A673 (cell line): ENCODE measurements around the gene USP10. TPM values are rescaled to one million over a fixed set of nuclear protein-coding genes. Genes with fewer than 3 reads are reported as not detected.

Source experiments
- BruUV-seq: library from RNA; stranded (reverse); fragments of 400-500 nt; replicated peaks from 2 replicates; lab custom pipeline; 2021; lab: Mats Ljungman, UMichigan
- CTCF ChIA-PET: fragments of 300-600 bp; sonication (Branson Sonifier 250); formaldehyde crosslinking; loops from one replicate; lab custom pipeline; 2022; ENCODE audit warnings: antibody characterized with exemption; lab: Charles Lee
- POLR2A ChIA-PET: fragments of 300-600 bp; sonication (Branson Sonifier 250); formaldehyde crosslinking; loops from one replicate; lab custom pipeline; 2022; ENCODE audit warnings: antibody characterized with exemption; ENCODE audit not compliant: low non-redundant PET; lab: Charles Lee
- DNase-seq: peaks from one replicate; pipeline ENCODE4 v3.0.0-alpha.2; 2015; ENCODE audit warnings: low spot score
- H3K27ac ChIP-seq: fragments of 200-600 bp; sonication (generic); 2 replicates; pipeline ENCODE4 v1.5.1; 2016; ENCODE audit warnings: mixed run types, low read depth, mild to moderate bottlenecking, mixed read lengths, antibody characterized with exemption, low read length; ENCODE audit not compliant: poor library complexity, severe bottlenecking
- H3K27me3 ChIP-seq: fragments of 200-600 bp; sonication (generic); replicated peaks from 2 replicates; pipeline ENCODE4 v1.6.1; 2017; ENCODE audit warnings: mixed run types, low read depth, mild to moderate bottlenecking, mixed read lengths, antibody characterized with exemption, low read length; ENCODE audit not compliant: insufficient read depth, poor library complexity
- H3K36me3 ChIP-seq: fragments of 200-600 bp; sonication (generic); 2 replicates; pipeline ENCODE4 v1.6.1; 2016; ENCODE audit warnings: mixed run types, mild to moderate bottlenecking, mixed read lengths, antibody characterized with exemption, low read length; ENCODE audit not compliant: insufficient read depth, poor library complexity, severe bottlenecking
- H3K4me1 ChIP-seq: fragments of 200-600 bp; sonication (generic); 2 replicates; pipeline ENCODE4 v1.6.1; 2017; ENCODE audit warnings: mixed run types, mild to moderate bottlenecking, mixed read lengths, antibody characterized with exemption, low read length; ENCODE audit not compliant: insufficient read depth, poor library complexity, severe bottlenecking
- H3K4me3 ChIP-seq: fragments of 200-600 bp; sonication (generic); 2 replicates; pipeline ENCODE4 v1.5.1; 2016; ENCODE audit warnings: low read depth, mixed run types, mild to moderate bottlenecking, mixed read lengths, low read length; ENCODE audit not compliant: poor library complexity, severe bottlenecking
- H3K9me3 ChIP-seq: fragments of 200-600 bp; sonication (generic); 2 replicates; pipeline ENCODE4 v1.6.1; 2016; ENCODE audit warnings: mixed run types, low read depth, mild to moderate bottlenecking, mixed read lengths, antibody characterized with exemption, low read length; ENCODE audit not compliant: poor library complexity, severe bottlenecking
- CTCF ChIP-seq: fragments of 300-800, 200-600 bp; sonication (generic); conservative IDR thresholded peaks from 2 replicates; pipeline ENCODE4 v1.5.1; 2017; ENCODE audit warnings: low read depth, mild to moderate bottlenecking, antibody characterized with exemption, low read length, moderate library complexity, mixed read lengths
- EZH2 ChIP-seq: fragments of 200-600 bp; sonication (generic); IDR thresholded peaks from 2 replicates; pipeline ENCODE4 v1.6.1; 2017; ENCODE audit warnings: borderline replicate concordance, low read depth, mild to moderate bottlenecking, mixed read lengths, antibody characterized with exemption, low read length; ENCODE audit not compliant: poor library complexity, severe bottlenecking
- intact Hi-C: fragments of 100-400 bp; cut with micrococcal nuclease; formaldehyde crosslinking; loops from one replicate; pipeline ENCODE4 v1.10.0; 2022; ENCODE audit not compliant: unreplicated experiment
- total RNA-seq: library from RNA; stranded (reverse); gene quantifications from 2 replicates; pipeline ENCODE4 v1.2.3, GENCODE V29; 2021

The USP10 gene
- total RNA-seq, 1 experiment from 2014 or later, result 171 TPM

- no peak for TF ChIP-seq CTCF
- no peak for DNase-seq
- Histone ChIP-seq H3K27me3 (peaks cover 10% of the 10 kb centered on the region), H3K9me3 (no peaks in the 10 kb centered on the region), H3K4me1 (no peaks in the 10 kb centered on the region), H3K36me3 (no peaks in the 10 kb centered on the region), H3K27ac (no peak overlapping the region), H3K4me3 (no peak overlapping the region)
- POLR2A ChIA-PET, result no interaction called here
- BruUV-seq, result no TSS peak
- CTCF ChIA-PET, result no interaction called here
- intact Hi-C loops, result no loop called here
These were observed 116.2 kb downstream of the USP10 start for GRCh38 chr16:84816023-84816422.

- H3K36me3 ChIP-seq, result no peaks in the 10 kb centered on the region
- H3K9me3 ChIP-seq, result no peaks in the 10 kb centered on the region
- TF ChIP-seq EZH2 (no peak), CTCF (no peak)
- POLR2A ChIA-PET, result no interaction called here
- H3K4me1 ChIP-seq, result no peaks in the 10 kb centered on the region
- H3K27ac ChIP-seq, result no peak overlapping the region
- H3K27me3 ChIP-seq, result peaks cover 10% of the 10 kb centered on the region
- intact Hi-C loops, result no loop called here
- CTCF ChIA-PET, result no interaction called here
- no peak overlapping the region for H3K4me3 ChIP-seq
- BruUV-seq, result no TSS peak
- no peak for DNase-seq
These were observed 116.7 kb downstream of the USP10 start for GRCh38 chr16:84816485-84816884.

- H3K27me3 ChIP-seq, result peaks cover 8% of the 10 kb centered on the region
- no peaks in the 10 kb centered on the region for H3K36me3 ChIP-seq
- BruUV-seq, result no TSS peak
- no peaks in the 10 kb centered on the region for H3K4me1 ChIP-seq
- no peak overlapping the region for H3K4me3 ChIP-seq
- intact Hi-C loops, result no loop called here
- no peak for TF ChIP-seq EZH2
- no peak for TF ChIP-seq CTCF
- DNase-seq, result no peak
- CTCF ChIA-PET, result no interaction called here
- H3K9me3 ChIP-seq, result no peaks in the 10 kb centered on the region
- no peak overlapping the region for H3K27ac ChIP-seq
- POLR2A ChIA-PET, result no interaction called here
These were observed 117.4 kb downstream of the USP10 start for GRCh38 chr16:84817206-84817605.
